CD14-positive monocyte (primary cell): Measurements from ENCODE around the gene DAB2. TPM values are rescaled to one million over a fixed set of nuclear protein-coding genes. Genes with fewer than 3 reads are reported as not detected.

Experiments
- DNase-seq, 3 donors: peaks; one replicate each; pipeline ENCODE4 v3.0.0-alpha.2; 2011 to 2022
- H2AFZ ChIP-seq: 2 replicates; pipeline ENCODE4 v1.6.0; 2012; ENCODE audit warnings: mild to moderate bottlenecking, low read depth, low read length, inconsistent platforms; ENCODE audit not compliant: insufficient read depth, poor library complexity, severe bottlenecking
- H3K27ac ChIP-seq, 2 donors: 1 replicate in 1 of 2; 2 replicates in 1 of 2; pipeline ENCODE4 v1.5.1; 2012 to 2013; ENCODE audit warnings: low read length in 2 of 2, control low read depth in 1 of 2, inconsistent platforms in 1 of 2, low read depth in 1 of 2, mild to moderate bottlenecking in 1 of 2
- H3K27me3 ChIP-seq, 2 donors: one replicate each; pipeline versions ENCODE4 v1.6.0 to v1.6.1; 2011 to 2013; ENCODE audit warnings: low read length in 2 of 2; ENCODE audit not compliant: control insufficient read depth in 2 of 2, insufficient read depth in 2 of 2
- H3K36me3 ChIP-seq, 2 donors: replicated peaks in 1 of 2; 1 replicate in 1 of 2; 2 replicates in 1 of 2; pipeline versions ENCODE4 v1.5.1 to v1.6.1; 2012 to 2013; ENCODE audit warnings: low read length in 2 of 2, control low read depth in 1 of 2, inconsistent platforms in 1 of 2, mild to moderate bottlenecking in 1 of 2; ENCODE audit not compliant: insufficient read depth in 2 of 2, control insufficient read depth in 1 of 2
- H3K4me1 ChIP-seq, 2 donors: 1 replicate in 1 of 2; 2 replicates in 1 of 2; pipeline versions ENCODE4 v1.5.1 to v1.6.1; 2012 to 2013; ENCODE audit warnings: low read length in 2 of 2, control low read depth in 1 of 2, inconsistent platforms in 1 of 2, mild to moderate bottlenecking in 1 of 2, moderate library complexity in 1 of 2; ENCODE audit not compliant: insufficient read depth in 2 of 2, control insufficient read depth in 1 of 2
- H3K4me2 ChIP-seq: replicated peaks from 2 replicates; pipeline ENCODE3; 2012; ENCODE audit warnings: low read length, moderate library complexity, mild to moderate bottlenecking; ENCODE audit not compliant: poor library complexity, severe bottlenecking; ENCODE audit errors: extremely low read depth
- H3K4me3 ChIP-seq, 3 experiments: fragments of 200-600 bp in 1 of 3; sonication (generic) in 1 of 3; replicated peaks in 1 of 3; 1 replicate in 2 of 3; 2 replicates in 1 of 3; pipeline ENCODE4 v1.5.1; 2011 to 2013; ENCODE audit warnings: low read length in 3 of 3, mild to moderate bottlenecking in 3 of 3, control low read depth in 2 of 3, low read depth in 2 of 3, inconsistent platforms in 1 of 3, moderate library complexity in 1 of 3
- H3K79me2 ChIP-seq: 2 replicates; pipeline ENCODE4 v1.6.0; 2012; ENCODE audit warnings: mild to moderate bottlenecking, control low read depth, inconsistent platforms, low read length, moderate library complexity; ENCODE audit not compliant: insufficient read depth
- H3K9ac ChIP-seq: 2 replicates; pipeline ENCODE4 v1.6.0; 2017; ENCODE audit warnings: low read length, mild to moderate bottlenecking; ENCODE audit not compliant: insufficient read depth, poor library complexity, severe bottlenecking
- H3K9me3 ChIP-seq, 2 donors: replicated peaks in 1 of 2; 1 replicate in 1 of 2; 2 replicates in 1 of 2; pipeline versions ENCODE4 v1.5.1 to v1.6.1; 2012 to 2013; ENCODE audit warnings: low read length in 2 of 2, control low read depth in 1 of 2; ENCODE audit not compliant: control insufficient read depth in 1 of 2, insufficient read depth in 1 of 2
- H4K20me1 ChIP-seq: 2 replicates; pipeline ENCODE4 v1.6.0; 2012; ENCODE audit warnings: mild to moderate bottlenecking, low read length, control low read depth, moderate library complexity; ENCODE audit not compliant: insufficient read depth
- H3K27ac Mint-ChIP-seq, 7 donors: one replicate each; pipeline ENCODE4 v1.8.0; 2020; ENCODE audit warnings: mild to moderate bottlenecking in 7 of 7, mixed read lengths in 7 of 7, moderate library complexity in 6 of 7, inconsistent platforms in 2 of 7
- H3K27me3 Mint-ChIP-seq, 3 donors: one replicate each; pipeline ENCODE4 v1.8.0; 2021 to 2022; ENCODE audit warnings: low read depth in 3 of 3, mild to moderate bottlenecking in 3 of 3, mixed read lengths in 3 of 3, moderate library complexity in 3 of 3, inconsistent platforms in 1 of 3
- H3K36me3 Mint-ChIP-seq, 2 donors: one replicate each; pipeline ENCODE4 v1.8.0; 2020; ENCODE audit warnings: mixed read lengths in 2 of 2, inconsistent platforms in 1 of 2, mild to moderate bottlenecking in 1 of 2
- H3K4me1 Mint-ChIP-seq: one replicate; pipeline ENCODE4 v1.8.0; 2020; ENCODE audit warnings: mild to moderate bottlenecking, mixed read lengths
- H3K4me3 Mint-ChIP-seq, 2 donors: one replicate each; pipeline ENCODE4 v1.8.0; 2020; ENCODE audit warnings: mild to moderate bottlenecking in 2 of 2, mixed read lengths in 2 of 2, moderate library complexity in 1 of 2
- H3K9me3 Mint-ChIP-seq, 7 donors: one replicate each; pipeline ENCODE4 v1.8.0; 2020 to 2022; ENCODE audit warnings: mixed read lengths in 7 of 7, mild to moderate bottlenecking in 6 of 7, moderate library complexity in 6 of 7, inconsistent platforms in 2 of 7
- WGBS: methylation state at CpG from one replicate; pipeline ENCODE4 v1.1.5; 2013; ENCODE audit warnings: missing lambda C conversion rate; ENCODE audit not compliant: insufficient coverage; 5-methylcytosine and 5-hydroxymethylcytosine counted together
- intact Hi-C, 2 donors: fragments of 100-400 bp; cut with micrococcal nuclease; formaldehyde crosslinking; loops; one replicate each; pipeline versions ENCODE4 v1.15.0 to v1.15.1; 2023
- polyA plus RNA-seq, 3 donors: library from polyadenylated mRNA; depleted of rRNA in 1 of 3; unstranded in 2 of 3; stranded (reverse) in 1 of 3; fragments of 300-500 nt in 2 of 3; fragments of >200 nt in 1 of 3; fragmentation: Illumina TruSeq in 2 of 3; gene quantifications; 1 replicate in 2 of 3; 2 replicates in 1 of 3; pipeline ENCODE4 v1.2.3, GENCODE V29; 2012 to 2021
- TF ChIP-seq, protein P1 (sequence below): fragments of 200-600 bp; IDR thresholded peaks from one replicate; pipeline ENCODE4 v1.8.0; 2022; ENCODE audit warnings: antibody characterized with exemption, mild to moderate bottlenecking

DAB2 gene
- polyA plus RNA-seq, 3 donors: 0.98 to 4.8 (median 3.0) TPM

DNA sequence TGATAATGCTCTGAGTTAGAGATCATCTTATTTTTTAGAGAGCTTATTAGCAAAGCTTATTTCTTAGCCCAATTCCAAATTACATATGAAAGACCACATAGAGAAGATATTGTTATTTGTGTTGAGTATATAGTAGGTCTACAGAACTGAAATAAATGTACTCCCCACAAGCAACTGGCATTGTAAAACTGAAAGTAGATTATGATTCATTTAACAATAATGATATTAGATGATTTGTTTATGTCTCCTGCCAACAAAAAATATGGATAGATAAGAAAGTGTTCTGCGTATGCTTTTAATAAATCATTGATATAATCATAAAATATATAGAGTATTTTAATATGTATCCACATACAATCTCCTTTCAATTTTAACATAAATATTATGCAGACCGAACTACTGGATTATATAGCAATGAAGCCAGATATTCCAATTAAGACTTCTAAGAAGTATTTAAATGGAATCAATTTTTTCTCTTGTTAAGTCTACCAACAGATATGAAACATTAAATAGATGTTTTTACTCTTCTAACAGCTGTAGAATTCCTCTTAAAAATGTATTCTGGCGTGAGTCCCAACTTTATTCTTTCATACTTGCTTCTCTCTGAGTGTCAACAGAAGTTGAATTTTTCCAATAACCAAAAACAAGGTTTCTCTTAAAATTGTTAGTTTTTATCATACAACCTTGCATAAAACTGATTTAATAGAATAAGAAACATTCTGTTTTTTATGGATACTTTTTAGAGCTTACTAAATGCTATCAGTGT is 15.6 kb upstream of the DAB2 start:
- TF ChIP-seq, protein P1, sequence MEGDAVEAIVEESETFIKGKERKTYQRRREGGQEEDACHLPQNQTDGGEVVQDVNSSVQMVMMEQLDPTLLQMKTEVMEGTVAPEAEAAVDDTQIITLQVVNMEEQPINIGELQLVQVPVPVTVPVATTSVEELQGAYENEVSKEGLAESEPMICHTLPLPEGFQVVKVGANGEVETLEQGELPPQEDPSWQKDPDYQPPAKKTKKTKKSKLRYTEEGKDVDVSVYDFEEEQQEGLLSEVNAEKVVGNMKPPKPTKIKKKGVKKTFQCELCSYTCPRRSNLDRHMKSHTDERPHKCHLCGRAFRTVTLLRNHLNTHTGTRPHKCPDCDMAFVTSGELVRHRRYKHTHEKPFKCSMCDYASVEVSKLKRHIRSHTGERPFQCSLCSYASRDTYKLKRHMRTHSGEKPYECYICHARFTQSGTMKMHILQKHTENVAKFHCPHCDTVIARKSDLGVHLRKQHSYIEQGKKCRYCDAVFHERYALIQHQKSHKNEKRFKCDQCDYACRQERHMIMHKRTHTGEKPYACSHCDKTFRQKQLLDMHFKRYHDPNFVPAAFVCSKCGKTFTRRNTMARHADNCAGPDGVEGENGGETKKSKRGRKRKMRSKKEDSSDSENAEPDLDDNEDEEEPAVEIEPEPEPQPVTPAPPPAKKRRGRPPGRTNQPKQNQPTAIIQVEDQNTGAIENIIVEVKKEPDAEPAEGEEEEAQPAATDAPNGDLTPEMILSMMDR: no peak
- intact Hi-C loops: loop anchor here in 1 of 2 donors (10.0 kb wide), 1 partner anchor 64 kb away; no protein-coding TSS in a partner anchor
- no peak overlapping the region for H3K9ac ChIP-seq
- no peak overlapping the region for H2AFZ ChIP-seq
- H3K4me1 Mint-ChIP-seq: peaks cover 10% of the 10 kb centered on the region
- H3K27ac Mint-ChIP-seq: no peak overlapping the region
- no peak overlapping the region for H3K4me2 ChIP-seq
- H3K36me3 Mint-ChIP-seq: no peaks in the 10 kb centered on the region
- H3K79me2 ChIP-seq: no peaks in the 10 kb centered on the region
- no peak for DNase-seq
- no peaks in the 10 kb centered on the region for H3K27me3 ChIP-seq
- no peak overlapping the region for H3K27ac ChIP-seq
- peaks cover 0 to 1% (median 0%) of the 10 kb centered on the region in 7 donors for H3K9me3 Mint-ChIP-seq
- no peaks in the 10 kb centered on the region for H4K20me1 ChIP-seq
- H3K36me3 ChIP-seq: no peaks in the 10 kb centered on the region
- H3K4me3 Mint-ChIP-seq: no peak overlapping the region
- H3K4me3 ChIP-seq: no peak overlapping the region
- H3K4me1 ChIP-seq: no peaks in the 10 kb centered on the region
- no CpG with 5 or more reads among the region's 3 CpGs for WGBS
- no peaks in the 10 kb centered on the region for H3K9me3 ChIP-seq
- H3K27me3 Mint-ChIP-seq: peaks cover 0 to 2% (median 0%) of the 10 kb centered on the region in 3 donors

DNA sequence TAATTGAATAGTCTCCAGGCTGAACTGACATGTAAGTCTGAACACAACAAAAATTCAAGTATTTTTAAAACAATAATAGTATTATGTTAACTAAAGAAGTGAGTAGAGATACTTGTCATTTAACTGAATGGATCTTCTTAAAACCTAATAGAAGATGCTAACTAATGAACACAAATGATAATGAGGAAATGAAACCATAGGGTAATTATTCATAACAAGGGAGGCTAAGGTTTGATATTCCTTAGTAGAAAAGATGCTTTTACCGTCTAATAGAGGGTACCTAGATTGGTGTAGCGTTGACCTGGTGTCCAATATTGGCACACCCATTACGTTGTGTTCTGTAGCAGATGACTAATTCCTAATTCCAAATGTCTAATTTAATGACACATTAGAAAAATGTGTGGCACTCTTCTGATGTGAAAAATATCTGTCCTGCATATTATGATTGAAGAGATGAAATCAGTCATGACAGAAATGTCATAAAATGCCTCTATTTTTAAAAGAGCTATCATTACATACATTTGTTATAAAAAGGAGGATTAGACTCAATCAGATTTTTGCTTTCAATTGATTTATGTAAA is 14.9 kb upstream of the DAB2 start:
- H3K4me1 Mint-ChIP-seq: peaks cover 10% of the 10 kb centered on the region

More for the DNA sequence above, 14.9 kb upstream of the DAB2 start:
- peaks cover 0 to 2% (median 0%) of the 10 kb centered on the region in 3 donors for H3K27me3 Mint-ChIP-seq
- Histone ChIP-seq H4K20me1 (no peaks in the 10 kb centered on the region), H3K9me3 (no peaks in the 10 kb centered on the region), H3K36me3 (no peaks in the 10 kb centered on the region), H3K9ac (no peak overlapping the region), H3K4me2 (no peak overlapping the region), H3K27me3 (no peaks in the 10 kb centered on the region), H3K27ac (no peak overlapping the region), H2AFZ (no peak overlapping the region), H3K4me3 (no peak overlapping the region), H3K79me2 (no peaks in the 10 kb centered on the region), H3K4me1 (no peaks in the 10 kb centered on the region)
- intact Hi-C loops: loop anchor here in 1 of 2 donors (10.0 kb wide), 1 partner anchor 65 kb away; no protein-coding TSS in a partner anchor
- no peak overlapping the region for H3K27ac Mint-ChIP-seq
- H3K36me3 Mint-ChIP-seq: no peaks in the 10 kb centered on the region
- H3K9me3 Mint-ChIP-seq: peaks cover 0 to 1% (median 0%) of the 10 kb centered on the region in 7 donors
- DNase-seq: no peak
- TF ChIP-seq, protein P1: no peak
- no peak overlapping the region for H3K4me3 Mint-ChIP-seq
- WGBS: no CpG with 5 or more reads among the region's 3 CpGs
